IMR-90 (cell line): ENCODE data around the gene ZNF667. TPM values are rescaled to one million over a fixed set of nuclear protein-coding genes. Genes with fewer than 3 reads are reported as not detected.

Experiments used
- ATAC-seq: fragments of 200-7000 bp; cut with Tn5 transposase; 2 replicates; pipeline ENCODE4 v1.9.1; 2020; ENCODE audit warnings: low read depth, mild to moderate bottlenecking, moderate library complexity
- BruUV-seq: library from RNA; stranded (reverse); fragments of 400-500 nt; replicated peaks from 2 replicates; lab custom pipeline; 2021; lab: Mats Ljungman, UMichigan
- CTCF ChIA-PET: fragments of 300-600 bp; formaldehyde crosslinking; extraction: SDS; loops from one replicate; lab custom pipeline; 2021; ENCODE audit warnings: antibody characterized with exemption; lab: Yijun Ruan, JAX
- POLR2A ChIA-PET: fragments of 300-600 bp; sonication (Branson Sonifier 250); formaldehyde crosslinking; loops from one replicate; lab custom pipeline; 2022; ENCODE audit warnings: antibody characterized with exemption; ENCODE audit not compliant: unreplicated experiment; lab: Charles Lee
- DNase-seq: peaks from one replicate; pipeline ENCODE4 v3.0.0; 2013
- H2AFZ ChIP-seq: replicated peaks from 2 replicates; pipeline ENCODE3; 2013; ENCODE audit warnings: low read length, mild to moderate bottlenecking; ENCODE audit not compliant: poor library complexity
- H2AK5ac ChIP-seq: 2 replicates; pipeline ENCODE4 v1.6.1; 2013; ENCODE audit warnings: low read depth, low read length, inconsistent platforms
- H2AK9ac ChIP-seq: replicated peaks from 2 replicates; pipeline ENCODE3; 2013; ENCODE audit warnings: mild to moderate bottlenecking, low read depth, low read length, moderate library complexity; ENCODE audit not compliant: poor library complexity
- H2BK120ac ChIP-seq: 2 replicates; pipeline ENCODE4 v1.6.1; 2013; ENCODE audit warnings: low read depth, low read length, inconsistent platforms
- H2BK15ac ChIP-seq: 3 replicates; pipeline ENCODE4 v1.6.1; 2013; ENCODE audit warnings: low read depth, low read length, inconsistent platforms
- H2BK20ac ChIP-seq: 2 replicates; pipeline ENCODE4 v1.6.1; 2013; ENCODE audit warnings: low read depth, mild to moderate bottlenecking, inconsistent platforms, low read length, moderate library complexity
- H2BK5ac ChIP-seq: 2 replicates; pipeline ENCODE4 v1.6.1; 2013; ENCODE audit warnings: mild to moderate bottlenecking, low read depth, low read length, inconsistent platforms; ENCODE audit not compliant: poor library complexity, severe bottlenecking
- H3K14ac ChIP-seq: replicated peaks from 2 replicates; pipeline ENCODE4 v1.6.1; 2013; ENCODE audit warnings: low read depth, low read length, inconsistent platforms
- H3K18ac ChIP-seq: 2 replicates; pipeline ENCODE4 v1.6.1; 2013; ENCODE audit warnings: low read depth, low read length, control low read depth
- H3K23ac ChIP-seq: 2 replicates; pipeline ENCODE4 v1.6.1; 2013; ENCODE audit warnings: low read depth, low read length, inconsistent platforms
- H3K27ac ChIP-seq: 2 replicates; pipeline ENCODE4 v1.5.1; 2013; ENCODE audit warnings: mild to moderate bottlenecking, control low read depth, low read length; ENCODE audit not compliant: insufficient read depth
- H3K27me3 ChIP-seq: 2 replicates; pipeline ENCODE4 v1.6.1; 2013; ENCODE audit warnings: low read length; ENCODE audit not compliant: control insufficient read depth, insufficient read depth
- H3K36me3 ChIP-seq: 2 replicates; pipeline ENCODE4 v1.6.1; 2013; ENCODE audit warnings: low read length, mixed read lengths; ENCODE audit not compliant: control insufficient read depth, insufficient read depth
- H3K4ac ChIP-seq: 2 replicates; pipeline ENCODE4 v1.6.1; 2013; ENCODE audit warnings: low read depth, low read length, inconsistent platforms
- H3K4me1 ChIP-seq: 2 replicates; pipeline ENCODE4 v1.6.1; 2013; ENCODE audit warnings: low read length, mixed read lengths; ENCODE audit not compliant: control insufficient read depth, insufficient read depth
- H3K4me2 ChIP-seq: 2 replicates; pipeline ENCODE4 v1.6.1; 2013; ENCODE audit warnings: low read depth, mild to moderate bottlenecking, control low read depth, low read length, moderate library complexity
- H3K4me3 ChIP-seq: 2 replicates; pipeline ENCODE4 v1.5.1; 2013; ENCODE audit warnings: low read depth, mild to moderate bottlenecking, control low read depth, low read length, moderate library complexity; ENCODE audit not compliant: insufficient read depth
- H3K56ac ChIP-seq: 2 replicates; pipeline ENCODE4 v1.6.1; 2013; ENCODE audit warnings: low read length, inconsistent platforms; ENCODE audit not compliant: insufficient read depth; ENCODE audit errors: extremely low read depth
- H3K79me1 ChIP-seq, 2 experiments: 2 replicates each; pipeline ENCODE4 v1.6.1; 2013; ENCODE audit warnings: low read length in 2 of 2, inconsistent platforms in 1 of 2, low read depth in 1 of 2
- H3K9ac ChIP-seq: 2 replicates; pipeline ENCODE4 v1.6.1; 2013; ENCODE audit warnings: low read depth, low read length, control low read depth
- H3K9me1 ChIP-seq: 2 replicates; pipeline ENCODE4 v1.6.1; 2013; ENCODE audit warnings: low read length, inconsistent platforms; ENCODE audit not compliant: insufficient read depth
- H3K9me3 ChIP-seq: 2 replicates; pipeline ENCODE4 v1.6.1; 2013; ENCODE audit warnings: low read length; ENCODE audit not compliant: control insufficient read depth, insufficient read depth
- H4K20me1 ChIP-seq: 2 replicates; pipeline ENCODE4 v1.6.1; 2013; ENCODE audit warnings: low read length, inconsistent platforms; ENCODE audit not compliant: insufficient read depth
- H4K5ac ChIP-seq: 2 replicates; pipeline ENCODE4 v1.6.1; 2013; ENCODE audit warnings: mild to moderate bottlenecking, low read depth, low read length, control low read depth
- H4K8ac ChIP-seq, 2 experiments: 2 replicates each; pipeline ENCODE4 v1.6.1; 2013; ENCODE audit warnings: low read depth in 2 of 2, low read length in 2 of 2, control low read depth in 1 of 2, inconsistent platforms in 1 of 2
- H4K91ac ChIP-seq: 2 replicates; pipeline ENCODE4 v1.6.1; 2013; ENCODE audit warnings: low read depth, low read length, inconsistent platforms; ENCODE audit not compliant: insufficient read depth
- CEBPB ChIP-seq: IDR thresholded peaks from 2 replicates; pipeline ENCODE4 v1.6.1; 2012; ENCODE audit warnings: low read depth, low read length, improper control_type of control experiment
- RFX5 ChIP-seq: IDR thresholded peaks from 2 replicates; pipeline ENCODE4 v1.8.0; 2012; ENCODE audit warnings: low read depth, mild to moderate bottlenecking, low read length, moderate library complexity
- WGBS, 2 experiments: methylation state at CpG; one replicate each; pipeline versions ENCODE4 v1.1.5 to v1.1.7; 2013; ENCODE audit warnings: missing lambda C conversion rate in 2 of 2; ENCODE audit not compliant: insufficient read length in 1 of 2; ENCODE audit errors: extremely low coverage in 2 of 2; 5-methylcytosine and 5-hydroxymethylcytosine counted together
- dilution Hi-C: fragments of 300-500 bp; cut with HindIII; formaldehyde crosslinking; loops from one replicate; pipeline ENCODE4 v1.14.3; 2018; ENCODE audit warnings: low sequenced_read_pairs; ENCODE audit not compliant: unreplicated experiment
- in situ Hi-C: fragments of 300-500 bp; cut with MboI; formaldehyde crosslinking; loops from 3 replicates; pipeline ENCODE4 v1.14.3; 2019; ENCODE audit warnings: low sequenced_read_pairs, inconsistent platforms, mixed read lengths
- intact Hi-C: fragments of 100-400 bp; cut with micrococcal nuclease; formaldehyde crosslinking; loops from 2 replicates; pipeline ENCODE4 v1.10.0; 2022
- polyA plus RNA-seq, 3 experiments: library from polyadenylated mRNA; depleted of rRNA; stranded (reverse); fragments of >200 nt; gene quantifications; 2 replicates each; pipeline ENCODE4 v1.2.3, GENCODE V29; 2012; ENCODE audit warnings: low replicate concordance in 1 of 3
- total RNA-seq: library from RNA; depleted of rRNA; stranded (reverse); fragments of >200 nt; gene quantifications from 2 replicates; pipeline ENCODE4 v1.2.3, GENCODE V29; 2012
- TF ChIP-seq, protein P1 (sequence below): fragments of 150-350 bp; IDR thresholded peaks from 2 replicates; pipeline ENCODE4 v1.6.1; 2016; ENCODE audit warnings: low read depth, mild to moderate bottlenecking, low read length, moderate library complexity, borderline replicate concordance
- TF ChIP-seq, protein P2 (sequence below): conservative IDR thresholded peaks from 2 replicates; pipeline ENCODE4 v1.5.1; 2012; ENCODE audit warnings: mild to moderate bottlenecking, low read depth, low read length, improper control_type of control experiment

ZNF667 gene
- total and polyA plus RNA-seq, 2 of the 4 experiments (the other 2 are of a cell fraction): 1.8 to 3.4 TPM

DNA sequence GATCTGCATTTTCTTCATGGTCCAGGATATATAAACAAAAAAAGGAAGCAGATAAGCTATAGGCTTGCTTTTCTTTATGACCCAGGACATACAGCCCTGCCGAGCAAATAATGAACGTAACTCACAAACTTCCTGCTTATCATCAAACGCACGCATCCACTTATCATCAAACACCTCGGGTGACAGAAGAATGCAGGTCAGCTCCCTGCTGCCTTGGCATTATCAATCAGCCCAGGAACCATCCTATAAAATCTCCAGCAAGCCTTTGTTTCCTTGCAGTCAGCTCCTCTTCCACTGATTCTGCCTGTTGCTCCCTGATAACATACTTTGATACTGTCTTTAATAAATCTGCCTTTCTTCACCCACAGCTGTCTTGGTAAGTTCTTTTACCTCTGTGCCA lies 78.3 kb downstream of the ZNF667 start:
- H3K4me2 ChIP-seq: no peak overlapping the region
- no peak overlapping the region for H4K5ac ChIP-seq
- H3K27ac ChIP-seq: no peak overlapping the region
- H3K14ac ChIP-seq: no peak overlapping the region
- H4K91ac ChIP-seq: no peak overlapping the region
- no peak overlapping the region for H3K9ac ChIP-seq
- in situ Hi-C loops: no loop called here
- no peak overlapping the region for H2BK5ac ChIP-seq
- no peak overlapping the region for H3K4me3 ChIP-seq
- H3K18ac ChIP-seq: no peak overlapping the region
- POLR2A ChIA-PET: no interaction called here
- no peak overlapping the region for H2BK20ac ChIP-seq
- no peak overlapping the region for H3K56ac ChIP-seq
- 0 out of 2 replicates have a peak, but pooled peaks cover under 1% of the 10 kb centered on the region for H3K9me1 ChIP-seq
- CTCF ChIA-PET: no interaction called here
- no peak overlapping the region for H3K4ac ChIP-seq
- no peaks in the 10 kb centered on the region for H3K4me1 ChIP-seq
- peaks cover 10% of the 10 kb centered on the region for H3K9me3 ChIP-seq
- H2BK120ac ChIP-seq: no peak overlapping the region
- no peak for DNase-seq
- WGBS, 2 experiments: 57% methylated on average over 3 of the region's 5 CpGs; no CpG with 5 or more reads in 1 of the 2 experiments
- TF ChIP-seq, protein P1, sequence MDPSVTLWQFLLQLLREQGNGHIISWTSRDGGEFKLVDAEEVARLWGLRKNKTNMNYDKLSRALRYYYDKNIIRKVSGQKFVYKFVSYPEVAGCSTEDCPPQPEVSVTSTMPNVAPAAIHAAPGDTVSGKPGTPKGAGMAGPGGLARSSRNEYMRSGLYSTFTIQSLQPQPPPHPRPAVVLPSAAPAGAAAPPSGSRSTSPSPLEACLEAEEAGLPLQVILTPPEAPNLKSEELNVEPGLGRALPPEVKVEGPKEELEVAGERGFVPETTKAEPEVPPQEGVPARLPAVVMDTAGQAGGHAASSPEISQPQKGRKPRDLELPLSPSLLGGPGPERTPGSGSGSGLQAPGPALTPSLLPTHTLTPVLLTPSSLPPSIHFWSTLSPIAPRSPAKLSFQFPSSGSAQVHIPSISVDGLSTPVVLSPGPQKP: no peak
- TF ChIP-seq RFX5 (no peak), CEBPB (no peak)
- TF ChIP-seq, protein P2, sequence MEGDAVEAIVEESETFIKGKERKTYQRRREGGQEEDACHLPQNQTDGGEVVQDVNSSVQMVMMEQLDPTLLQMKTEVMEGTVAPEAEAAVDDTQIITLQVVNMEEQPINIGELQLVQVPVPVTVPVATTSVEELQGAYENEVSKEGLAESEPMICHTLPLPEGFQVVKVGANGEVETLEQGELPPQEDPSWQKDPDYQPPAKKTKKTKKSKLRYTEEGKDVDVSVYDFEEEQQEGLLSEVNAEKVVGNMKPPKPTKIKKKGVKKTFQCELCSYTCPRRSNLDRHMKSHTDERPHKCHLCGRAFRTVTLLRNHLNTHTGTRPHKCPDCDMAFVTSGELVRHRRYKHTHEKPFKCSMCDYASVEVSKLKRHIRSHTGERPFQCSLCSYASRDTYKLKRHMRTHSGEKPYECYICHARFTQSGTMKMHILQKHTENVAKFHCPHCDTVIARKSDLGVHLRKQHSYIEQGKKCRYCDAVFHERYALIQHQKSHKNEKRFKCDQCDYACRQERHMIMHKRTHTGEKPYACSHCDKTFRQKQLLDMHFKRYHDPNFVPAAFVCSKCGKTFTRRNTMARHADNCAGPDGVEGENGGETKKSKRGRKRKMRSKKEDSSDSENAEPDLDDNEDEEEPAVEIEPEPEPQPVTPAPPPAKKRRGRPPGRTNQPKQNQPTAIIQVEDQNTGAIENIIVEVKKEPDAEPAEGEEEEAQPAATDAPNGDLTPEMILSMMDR: no peak
- H2BK15ac ChIP-seq: no peak overlapping the region
- H3K23ac ChIP-seq: no peak overlapping the region
- dilution Hi-C loops: no loop called here
- no peak overlapping the region for H2AFZ ChIP-seq
- H2AK5ac ChIP-seq: no peak overlapping the region
- no peaks in the 10 kb centered on the region for H3K27me3 ChIP-seq
- ATAC-seq: no peak
- no peak overlapping the region for H2AK9ac ChIP-seq
- H4K20me1 ChIP-seq: no peaks in the 10 kb centered on the region
- intact Hi-C loops: no loop called here
- peaks cover 7% of the 10 kb centered on the region; the same call in 1 of the 2 replicates for H3K36me3 ChIP-seq
- BruUV-seq: no TSS peak
- H3K79me1 ChIP-seq: 0 out of 4 replicates have a peak, but pooled peaks cover 0 to 4% of the 10 kb centered on the region in 2 experiments
- H4K8ac ChIP-seq: no peak overlapping the region
